HG03045 (cell line): ENCODE results near the gene PPP1R9B.

Experiments
- ATAC-seq: cut with Tn5 transposase; IDR thresholded peaks from one replicate; pipeline ENCODE4 v1.9.1; 2021; ENCODE audit warnings: mild to moderate bottlenecking, moderate library complexity; ENCODE audit not compliant: unreplicated experiment

The PPP1R9B gene, protein sequence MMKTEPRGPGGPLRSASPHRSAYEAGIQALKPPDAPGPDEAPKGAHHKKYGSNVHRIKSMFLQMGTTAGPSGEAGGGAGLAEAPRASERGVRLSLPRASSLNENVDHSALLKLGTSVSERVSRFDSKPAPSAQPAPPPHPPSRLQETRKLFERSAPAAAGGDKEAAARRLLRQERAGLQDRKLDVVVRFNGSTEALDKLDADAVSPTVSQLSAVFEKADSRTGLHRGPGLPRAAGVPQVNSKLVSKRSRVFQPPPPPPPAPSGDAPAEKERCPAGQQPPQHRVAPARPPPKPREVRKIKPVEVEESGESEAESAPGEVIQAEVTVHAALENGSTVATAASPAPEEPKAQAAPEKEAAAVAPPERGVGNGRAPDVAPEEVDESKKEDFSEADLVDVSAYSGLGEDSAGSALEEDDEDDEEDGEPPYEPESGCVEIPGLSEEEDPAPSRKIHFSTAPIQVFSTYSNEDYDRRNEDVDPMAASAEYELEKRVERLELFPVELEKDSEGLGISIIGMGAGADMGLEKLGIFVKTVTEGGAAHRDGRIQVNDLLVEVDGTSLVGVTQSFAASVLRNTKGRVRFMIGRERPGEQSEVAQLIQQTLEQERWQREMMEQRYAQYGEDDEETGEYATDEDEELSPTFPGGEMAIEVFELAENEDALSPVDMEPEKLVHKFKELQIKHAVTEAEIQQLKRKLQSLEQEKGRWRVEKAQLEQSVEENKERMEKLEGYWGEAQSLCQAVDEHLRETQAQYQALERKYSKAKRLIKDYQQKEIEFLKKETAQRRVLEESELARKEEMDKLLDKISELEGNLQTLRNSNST

DNA sequence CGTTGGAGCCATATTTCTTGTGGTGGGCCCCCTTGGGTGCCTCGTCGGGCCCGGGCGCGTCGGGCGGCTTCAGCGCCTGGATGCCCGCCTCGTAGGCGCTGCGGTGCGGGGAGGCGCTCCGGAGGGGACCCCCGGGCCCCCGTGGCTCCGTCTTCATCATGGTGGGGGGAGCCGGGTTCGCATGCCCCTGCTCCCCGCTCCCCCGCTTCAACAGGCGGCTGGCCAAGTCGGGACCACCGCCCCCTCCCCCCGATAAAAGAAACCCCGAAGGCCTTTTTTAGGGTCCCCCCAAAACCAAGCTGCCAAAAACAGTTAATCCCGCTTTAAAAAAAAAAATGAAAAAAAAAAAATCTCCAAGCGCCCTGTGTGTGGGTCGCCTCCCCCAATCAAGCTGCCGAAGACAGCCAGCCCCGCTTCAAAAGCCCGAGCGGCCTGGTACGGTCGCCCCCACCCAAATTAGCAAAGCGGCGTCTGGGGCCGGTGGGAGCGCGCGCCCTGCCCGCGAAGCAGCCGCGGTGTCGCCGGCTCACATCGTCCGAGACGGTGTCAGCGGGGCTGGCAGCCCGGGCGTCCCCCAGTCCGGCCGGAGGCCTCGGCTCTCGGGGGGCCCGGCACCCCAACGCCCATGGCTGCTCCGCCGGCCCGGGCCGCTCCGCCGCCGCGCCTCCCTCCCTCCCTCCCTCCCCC lies at the start of gene PPP1R9B:
PPP1R9B (minus strand) TSS at position 324 of the 687 bp plus-strand sequence; CDS start at position 160, 164 bp downstream.
- ATAC-seq, result peak; percentile 0

DNA sequence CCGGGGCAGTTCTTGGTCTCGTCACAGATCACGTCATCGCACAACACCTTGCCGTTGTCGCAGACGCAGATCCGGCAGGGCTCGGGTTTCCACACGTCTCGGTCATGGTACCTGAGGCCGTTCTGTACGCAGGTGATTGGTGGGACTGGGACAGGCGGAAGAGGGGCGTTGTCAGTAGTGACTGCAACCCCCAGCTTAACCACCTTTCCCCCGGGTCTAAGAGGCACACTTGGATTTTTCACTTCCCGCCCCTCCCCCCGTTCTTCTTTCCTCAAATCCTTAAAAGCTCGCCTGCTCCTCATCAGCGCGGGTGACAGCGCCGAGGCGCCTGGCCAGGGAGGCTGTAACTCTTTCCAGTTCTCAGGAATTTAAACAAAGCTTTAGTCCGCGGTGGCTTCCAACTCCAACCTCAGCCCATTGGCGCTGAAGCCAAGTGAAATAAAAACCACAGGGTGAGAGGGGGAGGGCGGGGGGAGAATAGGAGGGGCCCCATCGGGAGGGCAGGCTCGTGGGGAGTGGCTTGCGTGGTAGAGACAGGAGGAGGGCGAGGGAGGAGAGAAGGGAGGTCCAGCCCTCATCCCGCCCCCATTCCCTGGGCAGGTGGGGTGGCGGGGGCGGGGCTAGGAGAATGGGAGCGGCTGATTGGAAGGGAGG lies 49.5 kb upstream of the PPP1R9B start:
- ATAC-seq, result peak; percentile 35

DNA sequence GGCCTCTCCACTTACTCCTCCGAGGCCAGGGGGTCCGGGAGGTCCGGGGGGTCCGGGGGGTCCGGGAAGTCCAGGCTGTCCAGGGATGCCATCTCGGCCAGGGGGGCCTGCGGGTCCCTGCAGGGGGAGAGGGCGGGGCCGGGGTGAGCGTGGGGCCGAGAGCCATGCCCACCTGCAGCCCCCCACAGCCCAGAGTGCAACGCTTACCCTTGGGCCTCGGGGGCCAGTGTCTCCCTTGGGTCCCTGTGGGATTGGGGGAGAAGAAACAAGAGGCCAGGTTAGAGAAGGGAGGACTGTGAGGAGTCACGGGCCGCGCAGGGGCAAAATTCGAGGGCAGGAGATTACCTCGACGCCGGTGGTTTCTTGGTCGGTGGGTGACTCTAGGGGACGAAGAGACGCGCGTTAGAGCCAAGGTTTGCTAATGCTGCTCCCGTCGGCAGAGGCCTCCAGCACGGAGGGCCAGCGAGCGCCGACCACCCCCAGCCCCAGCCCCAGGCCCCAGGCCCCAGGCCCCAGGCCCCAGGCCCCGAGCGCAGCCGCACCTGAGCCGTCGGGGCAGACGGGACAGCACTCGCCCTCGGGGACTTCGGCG lies 48.8 kb upstream of the PPP1R9B start:
- no peak for ATAC-seq

DNA sequence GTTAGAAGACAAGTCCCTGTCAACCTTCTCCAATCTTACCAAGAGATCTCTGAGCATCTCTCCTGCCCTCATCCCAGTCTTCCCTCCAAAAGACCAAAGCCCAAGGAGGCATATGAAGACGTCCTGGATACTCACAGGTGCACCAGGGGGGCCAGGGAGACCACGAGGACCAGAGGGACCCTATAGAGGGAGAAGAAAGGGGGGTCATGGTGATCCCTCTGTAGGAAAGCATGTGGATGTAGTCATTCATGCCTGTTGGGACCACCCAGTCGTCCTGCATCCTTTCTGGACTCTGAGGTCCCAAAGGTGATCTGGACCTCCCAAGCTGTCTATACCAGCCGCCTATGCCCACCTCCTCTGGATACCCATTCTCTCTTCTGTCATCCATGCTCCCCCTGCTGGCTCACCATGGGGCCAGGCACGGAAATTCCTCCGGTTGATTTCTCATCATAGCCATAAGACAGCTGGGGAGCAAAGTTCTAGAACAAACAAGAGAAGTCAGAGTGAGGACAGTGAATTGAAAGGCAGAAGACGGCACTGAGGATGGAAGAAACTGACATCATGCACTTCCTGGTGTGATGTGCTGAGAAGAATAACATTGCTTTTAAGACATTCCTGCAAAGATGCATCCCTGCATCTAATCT lies 47.7 kb upstream of the PPP1R9B start:
- no peak for ATAC-seq

DNA sequence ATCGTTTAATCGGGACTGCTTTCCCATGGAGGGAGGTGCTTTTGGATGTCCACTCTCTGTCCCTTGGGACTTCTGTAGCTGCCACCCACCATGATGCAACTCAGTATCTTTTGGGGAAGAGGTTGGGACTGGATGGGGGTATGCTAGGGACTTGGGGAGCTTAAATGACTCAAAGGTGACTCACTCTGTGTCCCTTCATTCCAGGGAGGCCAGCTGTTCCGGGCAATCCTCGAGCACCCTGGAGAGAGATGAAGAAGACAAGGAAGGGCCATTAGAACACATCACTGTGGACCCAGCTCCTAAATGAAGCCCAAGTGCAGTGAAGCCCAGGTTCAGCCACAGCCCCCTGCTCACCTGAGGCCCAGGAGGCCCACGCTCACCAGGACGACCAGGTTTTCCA lies 46.3 kb upstream of the PPP1R9B start:
- ATAC-seq, result no peak

DNA sequence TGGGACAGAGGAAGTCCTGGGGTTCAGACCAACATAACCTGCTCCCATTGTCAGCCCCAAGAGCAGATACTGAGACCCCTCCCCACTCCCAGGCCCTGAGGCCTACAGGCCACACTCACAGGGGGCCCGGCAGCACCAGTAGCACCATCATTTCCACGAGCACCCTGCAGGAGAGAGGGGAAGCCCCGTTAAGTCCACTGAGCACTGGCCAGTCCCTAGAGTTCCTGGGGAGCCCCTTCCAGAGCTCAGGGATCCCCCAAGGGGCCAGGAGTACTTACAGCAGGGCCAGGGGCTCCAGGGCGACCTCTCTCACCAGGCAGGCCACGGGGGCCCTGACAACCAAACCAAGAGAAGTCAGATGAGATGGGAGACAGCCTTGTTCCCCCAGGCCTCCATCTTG lies 45.6 kb upstream of the PPP1R9B start:
- ATAC-seq, result no peak

DNA sequence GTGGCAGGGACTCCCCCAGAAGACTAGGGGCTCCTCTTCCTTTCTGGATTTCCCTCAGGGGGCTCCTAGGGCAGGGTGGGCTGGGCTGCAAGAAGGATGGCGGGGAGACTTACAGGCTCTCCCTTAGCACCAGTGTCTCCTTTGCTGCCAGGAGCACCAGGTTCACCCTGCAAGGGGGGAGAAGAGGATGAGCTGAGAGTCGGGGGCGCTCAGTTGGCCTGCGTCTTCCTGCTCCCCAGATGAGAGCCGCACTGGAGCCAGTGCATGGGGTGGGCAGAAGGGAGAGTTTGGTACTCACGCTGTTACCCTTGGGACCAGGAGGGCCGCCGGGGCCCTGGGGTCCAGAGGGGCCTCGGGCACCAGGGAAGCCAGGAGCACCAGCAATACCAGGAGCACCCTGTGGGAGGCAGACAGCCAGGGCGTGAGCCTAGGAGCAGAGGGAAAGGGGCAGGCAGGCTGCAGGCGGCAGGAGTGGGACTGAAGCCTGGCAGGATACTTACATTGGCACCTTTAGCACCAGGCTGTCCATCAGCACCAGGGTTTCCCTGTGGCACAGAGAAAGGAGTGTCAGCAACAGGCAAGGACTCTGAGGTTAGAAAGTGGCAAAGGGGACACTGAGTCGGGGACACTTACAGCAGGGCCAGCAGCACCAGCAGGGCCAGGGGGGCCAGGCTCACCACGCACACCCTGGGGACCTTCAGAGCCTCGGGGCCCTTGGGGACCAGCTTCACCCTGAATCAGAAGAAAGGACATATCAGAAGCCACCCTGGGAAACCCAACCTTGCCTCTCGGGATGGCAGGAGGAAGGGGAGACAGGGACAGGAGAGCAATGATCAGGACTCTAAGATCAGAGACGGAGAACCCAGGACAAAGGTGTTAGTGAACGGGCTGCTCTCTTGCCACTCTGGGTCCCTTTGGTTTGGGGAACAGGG lies 44.7 kb upstream of the PPP1R9B start:
- ATAC-seq, result no peak

DNA sequence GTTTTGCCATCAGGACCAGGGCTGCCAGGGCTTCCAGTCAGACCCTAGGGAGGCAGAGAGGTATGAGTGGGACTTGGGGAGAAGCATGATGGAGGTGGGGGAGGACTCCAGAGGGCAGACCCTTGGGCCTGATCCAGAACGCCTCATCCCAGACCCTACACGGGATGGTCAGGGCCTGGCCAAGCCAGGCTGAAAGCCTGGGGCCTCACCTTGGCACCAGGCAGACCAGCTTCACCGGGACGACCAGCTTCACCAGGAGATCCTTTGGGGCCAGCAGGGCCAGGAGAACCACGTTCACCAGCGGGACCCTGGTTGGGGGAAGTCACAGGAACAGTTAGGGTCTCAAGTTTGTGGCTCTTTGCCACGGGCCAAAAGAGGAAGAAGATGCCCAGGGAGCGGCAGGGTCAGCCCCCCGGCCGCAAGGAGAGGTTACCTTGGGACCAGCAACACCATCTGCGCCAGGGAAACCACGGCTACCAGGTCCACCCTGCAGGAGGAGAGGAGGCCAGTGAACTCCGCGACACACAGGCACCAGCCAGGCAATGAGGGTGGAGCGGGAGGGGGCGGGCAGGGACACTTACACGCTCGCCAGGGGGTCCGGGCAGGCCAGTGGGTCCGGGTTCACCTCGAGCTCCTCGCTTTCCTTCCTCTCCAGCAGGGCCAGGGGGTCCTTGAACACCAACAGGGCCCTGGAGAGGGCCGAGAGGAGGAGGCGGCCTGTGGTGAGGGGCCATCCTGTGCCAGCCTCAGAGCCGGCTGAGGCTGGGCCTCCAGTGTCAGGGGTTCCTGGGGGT lies 43.9 kb upstream of the PPP1R9B start:
- no peak for ATAC-seq

DNA sequence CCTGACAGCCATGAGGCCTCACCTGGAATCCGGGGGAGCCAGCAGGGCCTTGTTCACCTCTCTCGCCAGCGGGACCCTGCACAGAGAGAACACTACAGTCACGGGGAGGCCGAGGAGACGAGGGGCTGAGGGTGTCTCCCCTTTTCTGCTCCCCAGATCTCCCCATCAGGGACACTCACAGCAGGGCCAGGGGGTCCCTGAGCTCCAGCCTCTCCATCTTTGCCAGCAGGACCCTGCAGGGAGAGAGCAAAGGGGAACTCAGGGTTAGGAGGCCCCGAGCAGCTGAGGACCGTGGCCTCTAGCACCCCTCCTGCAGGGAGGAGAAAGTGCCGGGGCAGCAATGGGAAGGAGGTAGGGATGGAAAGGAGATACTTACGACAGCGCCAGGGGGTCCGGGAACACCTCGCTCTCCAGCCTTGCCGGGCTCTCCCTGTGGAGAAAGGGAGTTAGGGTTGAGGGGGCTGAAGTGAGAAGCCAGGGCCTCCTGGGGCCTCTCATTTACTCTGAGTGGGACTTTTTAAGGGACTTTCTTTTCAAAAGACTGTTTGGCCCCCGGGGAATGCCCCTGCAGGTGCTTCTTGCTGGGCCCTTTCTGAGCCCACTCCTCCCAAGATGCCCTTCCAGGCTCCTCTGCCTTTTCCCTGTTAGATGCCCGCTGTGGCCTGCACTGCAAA lies 42.3 kb upstream of the PPP1R9B start:
- ATAC-seq, result no peak

DNA sequence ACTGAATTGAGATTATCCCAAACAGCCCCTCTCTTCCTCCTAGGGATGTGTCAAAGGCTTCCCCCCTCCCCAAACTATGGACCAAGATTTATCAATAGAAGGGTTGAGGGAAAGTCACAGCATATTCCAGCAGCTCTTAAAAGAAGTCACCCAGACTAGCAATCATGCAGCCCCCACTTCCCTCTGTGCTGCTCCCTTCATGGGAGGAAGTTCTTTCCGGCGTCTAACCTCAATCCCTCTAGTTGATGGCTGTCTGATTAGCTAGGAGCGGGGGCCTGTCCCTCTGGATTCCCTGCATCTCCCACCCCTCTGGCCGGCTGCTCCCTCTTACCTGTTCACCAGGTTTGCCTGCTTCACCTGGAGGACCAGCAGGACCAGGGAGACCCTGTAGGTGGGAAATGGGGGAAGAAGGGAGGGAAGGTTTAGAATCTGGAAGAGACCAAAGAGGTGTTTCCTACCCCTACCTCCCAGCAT lies 41.7 kb upstream of the PPP1R9B start:
- no peak for ATAC-seq

DNA sequence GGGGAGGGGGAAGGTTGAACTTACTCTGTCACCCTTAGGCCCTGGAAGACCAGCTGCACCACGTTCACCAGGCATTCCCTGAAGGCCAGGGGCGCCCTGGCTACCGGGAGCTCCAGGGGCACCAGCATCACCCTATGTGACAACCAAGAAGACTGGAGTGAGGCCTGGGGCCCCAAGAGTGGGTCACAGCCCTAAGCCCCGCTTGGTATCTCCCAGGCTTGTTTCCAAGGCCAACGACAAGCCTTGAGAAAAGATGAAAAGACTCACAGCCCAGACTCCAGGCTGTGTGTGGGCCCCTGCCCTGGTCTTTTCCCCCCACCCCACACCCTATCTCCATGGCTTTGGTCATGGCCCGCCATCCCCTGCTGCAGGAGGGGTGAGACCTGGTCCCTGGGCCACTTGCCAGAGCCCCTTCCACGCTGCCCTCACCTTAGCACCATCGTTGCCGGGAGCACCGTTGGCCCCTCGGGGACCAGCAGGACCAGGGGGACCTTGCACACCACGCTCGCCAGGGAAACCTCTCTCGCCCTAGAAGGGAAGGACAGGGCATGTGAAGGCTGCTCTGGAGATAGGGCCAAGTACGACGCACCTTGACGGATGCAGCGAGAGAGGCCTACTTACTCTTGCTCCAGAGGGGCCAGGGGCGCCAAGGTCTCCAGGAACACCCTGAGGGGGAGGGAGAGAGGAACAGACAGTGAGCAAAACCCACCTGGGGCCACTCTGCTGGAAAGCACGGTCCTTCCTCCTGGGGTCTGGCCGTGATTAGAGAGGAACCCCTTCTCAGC lies 41.1 kb upstream of the PPP1R9B start:
- no peak for ATAC-seq

DNA sequence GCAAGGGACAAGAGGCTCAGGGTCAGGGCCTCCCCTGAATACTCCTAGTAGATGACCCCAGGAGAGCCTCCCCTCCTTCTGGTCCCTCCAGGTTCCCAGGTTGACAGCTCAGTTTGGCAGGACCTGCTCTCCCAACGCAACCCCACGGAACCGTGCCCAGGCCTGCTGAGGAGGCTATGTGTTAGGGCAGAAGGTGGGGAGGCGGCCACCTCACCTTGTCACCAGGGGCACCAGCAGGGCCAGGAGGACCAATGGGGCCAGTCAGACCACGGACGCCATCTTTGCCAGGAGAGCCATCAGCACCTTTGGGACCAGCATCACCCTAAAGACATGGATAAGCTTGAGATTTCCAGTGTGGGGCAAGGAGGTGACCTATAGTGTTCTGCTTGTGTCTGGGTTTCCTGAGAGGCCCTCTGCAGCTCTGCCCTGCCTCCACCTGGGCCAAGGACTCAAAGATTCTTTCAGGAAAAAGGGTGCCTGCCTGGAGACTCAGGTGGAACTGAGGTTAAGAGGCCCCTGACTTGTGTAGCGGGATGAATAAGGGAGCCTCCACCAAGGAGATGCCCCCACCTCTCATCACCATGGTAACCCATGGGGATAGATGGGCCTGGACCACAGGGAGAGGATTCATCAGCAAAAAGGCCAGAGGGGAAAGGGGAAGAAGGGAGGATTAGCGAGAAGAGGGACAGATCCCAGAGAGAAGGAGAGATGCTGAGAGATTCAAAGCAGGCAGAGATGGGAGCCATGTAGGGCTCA lies 40.3 kb upstream of the PPP1R9B start:
- no peak for ATAC-seq

DNA sequence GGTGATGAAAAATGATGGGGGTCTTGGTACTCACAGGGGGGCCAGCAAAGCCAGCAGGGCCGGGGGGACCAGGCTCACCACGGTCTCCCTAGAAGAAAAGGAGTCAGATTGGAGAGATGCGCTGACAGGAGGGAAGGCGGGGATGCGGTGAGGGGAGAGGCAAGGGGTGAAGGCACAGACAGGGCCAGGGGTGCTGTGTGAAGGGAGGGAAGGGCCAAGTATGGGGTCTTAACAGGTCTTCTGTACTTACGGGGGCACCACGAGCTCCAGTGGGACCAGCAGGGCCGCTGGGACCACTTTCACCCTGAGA lies 39.8 kb upstream of the PPP1R9B start:
- ATAC-seq, result no peak

DNA sequence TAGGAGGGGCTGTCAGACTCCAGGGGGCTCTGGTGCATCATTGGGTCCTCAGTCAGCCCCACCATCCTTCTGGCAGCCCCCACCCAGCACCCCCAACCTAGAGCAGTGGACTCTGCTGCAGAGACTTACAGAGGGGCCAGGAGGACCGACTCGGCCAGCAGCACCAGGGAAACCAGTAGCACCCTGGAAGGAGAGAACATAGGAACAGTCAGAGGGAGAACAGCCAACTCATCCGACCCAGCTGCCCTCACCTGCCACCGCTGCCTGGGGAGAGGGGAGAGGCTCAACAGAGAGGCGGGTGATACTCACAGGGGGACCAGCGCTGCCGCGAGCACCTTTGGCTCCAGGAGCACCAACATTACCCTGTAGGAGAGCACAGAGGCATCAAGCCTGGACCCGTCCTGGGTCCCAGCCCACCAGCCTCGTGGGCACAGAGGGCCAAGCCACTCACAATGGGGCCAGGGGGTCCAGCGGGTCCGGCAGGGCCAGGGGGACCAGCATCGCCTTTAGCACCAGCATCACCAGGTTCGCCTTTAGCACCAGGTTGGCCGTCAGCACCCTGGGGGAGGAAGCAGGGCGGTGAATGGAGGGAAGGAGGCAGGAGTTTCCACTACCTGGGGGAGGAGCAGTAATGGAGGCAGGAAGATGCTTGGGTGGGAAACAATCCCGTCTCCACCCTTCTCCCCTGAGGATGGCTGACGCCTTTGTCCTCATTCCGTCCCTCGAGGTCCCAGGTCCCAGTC lies 39.2 kb upstream of the PPP1R9B start:
- ATAC-seq, result no peak

DNA sequence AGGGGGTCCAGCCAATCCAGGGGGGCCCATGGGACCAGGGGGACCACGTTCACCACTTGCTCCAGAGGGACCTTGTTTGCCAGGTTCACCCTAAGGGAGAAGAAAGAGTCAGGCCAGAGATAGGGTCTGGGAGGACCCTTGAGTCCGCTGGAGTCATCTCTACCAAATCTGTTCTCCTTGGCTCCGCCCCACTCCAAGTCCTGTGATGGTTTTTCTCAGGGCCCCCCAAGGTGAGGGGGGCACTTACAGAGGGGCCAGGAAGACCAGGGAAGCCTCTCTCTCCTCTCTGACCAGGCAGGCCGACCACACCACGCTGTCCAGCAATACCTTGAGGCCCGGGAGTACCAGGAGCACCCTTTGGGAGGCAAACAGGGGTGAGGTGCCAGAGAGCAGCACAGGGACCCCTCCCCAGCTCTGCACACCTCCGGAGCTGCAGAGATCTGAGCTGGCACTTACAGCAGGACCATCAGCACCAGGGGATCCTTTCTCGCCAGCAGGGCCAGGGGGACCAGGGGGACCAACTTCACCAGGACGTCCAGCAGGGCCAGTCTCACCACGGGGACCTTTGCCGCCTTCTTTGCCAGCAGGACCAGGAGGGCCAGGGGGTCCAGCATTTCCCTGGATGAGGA lies 38.6 kb upstream of the PPP1R9B start:
- no peak for ATAC-seq
